ENCODE results near the gene ARHGAP30.
A peak's percentile ranks its signal among the peaks of the same experiment; 100 is the strongest.
"Not testable (repeated sequence)": the region's sequence is repeated elsewhere in the genome, so short reads cannot be mapped to it uniquely, and the experiment has no call there.

Gene ARHGAP30

GRCh38 chr1:161016683-161017082 is 53.0 kb downstream of the ARHGAP30 start:
- peaks cover 33 to 55% of the 10 kb centered on the region in 2 donors for H3K4me1 ChIP-seq (ENCODE audit: control insufficient read depth in 2 of 2, insufficient read depth in 2 of 2, low read length in 2 of 2)
- H3K9ac ChIP-seq (ENCODE audit: low read depth in 1 of 2, low read length in 2 of 2); H3K9me3 ChIP-seq (ENCODE audit: control insufficient read depth in 2 of 2, low read length in 2 of 2); H3K27me3 ChIP-seq (ENCODE audit: control insufficient read depth in 2 of 2, insufficient read depth in 2 of 2, low read length in 2 of 2); H3K36me3 ChIP-seq (ENCODE audit: control insufficient read depth in 2 of 2, insufficient read depth in 2 of 2, low read length in 2 of 2); H3K4me3 ChIP-seq (ENCODE audit: low read length in 2 of 2); H3K27ac ChIP-seq (ENCODE audit: low read depth in 2 of 2, low read length in 2 of 2): not testable (repeated sequence)

- no peaks in the 10 kb centered on the region for H3K27me3 ChIP-seq (ENCODE audit: control insufficient read depth in 2 of 2, insufficient read depth in 2 of 2, low read length in 2 of 2)
- peaks cover 0 to 4% of the 10 kb centered on the region in 2 donors for H3K36me3 ChIP-seq (ENCODE audit: control insufficient read depth in 2 of 2, insufficient read depth in 2 of 2, low read length in 2 of 2)
- peak overlapping the region; percentile 95 to 96 for H3K27ac ChIP-seq (ENCODE audit: low read depth in 2 of 2, low read length in 2 of 2)
- H3K9ac ChIP-seq (ENCODE audit: low read depth in 1 of 2, low read length in 2 of 2) = peak overlapping the region; percentile 69 to 79
- no peaks in the 10 kb centered on the region for H3K9me3 ChIP-seq (ENCODE audit: control insufficient read depth in 2 of 2, low read length in 2 of 2)
- H3K4me3 ChIP-seq (ENCODE audit: low read length in 2 of 2) = peak overlapping the region; percentile 49 to 73
- H3K4me1 ChIP-seq (ENCODE audit: control insufficient read depth in 2 of 2, insufficient read depth in 2 of 2, low read length in 2 of 2) = peaks cover 25 to 34% of the 10 kb centered on the region in 2 donors
Observed at GRCh38 chr1:161013488-161014230, 56.0 kb downstream of the ARHGAP30 start.

- Histone ChIP-seq H3K27ac (ENCODE audit: low read depth in 2 of 2, low read length in 2 of 2) (peak overlapping the region; percentile 95 to 96), H3K27me3 (ENCODE audit: control insufficient read depth in 2 of 2, insufficient read depth in 2 of 2, low read length in 2 of 2) (no peaks in the 10 kb centered on the region), H3K9me3 (ENCODE audit: control insufficient read depth in 2 of 2, low read length in 2 of 2) (no peaks in the 10 kb centered on the region), H3K36me3 (ENCODE audit: control insufficient read depth in 2 of 2, insufficient read depth in 2 of 2, low read length in 2 of 2) (peaks cover 0 to 4% of the 10 kb centered on the region in 2 donors), H3K4me3 (ENCODE audit: low read length in 2 of 2) (peak overlapping the region; percentile 49 to 73), H3K4me1 (ENCODE audit: control insufficient read depth in 2 of 2, insufficient read depth in 2 of 2, low read length in 2 of 2) (peaks cover 25 to 28% of the 10 kb centered on the region in 2 donors), H3K9ac (ENCODE audit: low read depth in 1 of 2, low read length in 2 of 2) (peak overlapping the region; percentile 69 to 79)
Observed at GRCh38 chr1:161013131-161013487, 56.6 kb downstream of the ARHGAP30 start.

DNA sequence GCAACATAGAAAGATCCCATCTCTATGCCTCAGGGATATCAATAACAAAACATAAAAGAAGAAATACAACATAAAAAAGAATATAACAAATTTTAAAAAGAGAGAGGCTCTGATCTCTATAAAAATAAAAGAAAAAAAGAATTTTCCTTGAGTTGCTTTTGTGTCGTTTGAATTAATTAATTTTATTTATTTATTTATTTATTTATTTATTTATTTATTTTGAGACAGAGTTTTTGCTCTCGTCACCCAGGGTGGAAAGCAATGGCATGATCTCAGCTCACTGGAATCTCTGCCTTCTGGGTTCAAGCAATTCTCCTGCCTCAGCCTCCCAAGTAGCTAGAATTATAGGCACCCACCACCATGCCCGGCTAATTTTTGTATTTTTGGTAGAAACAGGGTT is 57.3 kb downstream of the ARHGAP30 start:
- H3K9me3 ChIP-seq (ENCODE audit: control insufficient read depth in 2 of 2, low read length in 2 of 2) = no peaks in the 10 kb centered on the region
- no peaks in the 10 kb centered on the region for H3K27me3 ChIP-seq (ENCODE audit: control insufficient read depth in 2 of 2, insufficient read depth in 2 of 2, low read length in 2 of 2)
- peak overlapping the region; percentile 95 to 96 for H3K27ac ChIP-seq (ENCODE audit: low read depth in 2 of 2, low read length in 2 of 2)
- H3K9ac ChIP-seq (ENCODE audit: low read depth in 1 of 2, low read length in 2 of 2) = no peak overlapping the region
- H3K4me1 ChIP-seq (ENCODE audit: control insufficient read depth in 2 of 2, insufficient read depth in 2 of 2, low read length in 2 of 2) = peaks cover 21 to 25% of the 10 kb centered on the region in 2 donors
- no peak overlapping the region for H3K4me3 ChIP-seq (ENCODE audit: low read length in 2 of 2)
- peaks cover 3 to 9% of the 10 kb centered on the region in 2 donors for H3K36me3 ChIP-seq (ENCODE audit: control insufficient read depth in 2 of 2, insufficient read depth in 2 of 2, low read length in 2 of 2)

GRCh38 chr1:161009602-161010211 is 60.0 kb downstream of the ARHGAP30 start:
- Histone ChIP-seq H3K9ac (ENCODE audit: low read depth in 1 of 2, low read length in 2 of 2) (no peak overlapping the region), H3K27me3 (ENCODE audit: control insufficient read depth in 2 of 2, insufficient read depth in 2 of 2, low read length in 2 of 2) (no peaks in the 10 kb centered on the region), H3K4me3 (ENCODE audit: low read length in 2 of 2) (no peak overlapping the region), H3K36me3 (ENCODE audit: control insufficient read depth in 2 of 2, insufficient read depth in 2 of 2, low read length in 2 of 2) (peaks cover 3 to 9% of the 10 kb centered on the region in 2 donors), H3K4me1 (ENCODE audit: control insufficient read depth in 2 of 2, insufficient read depth in 2 of 2, low read length in 2 of 2) (peaks cover 19 to 25% of the 10 kb centered on the region in 2 donors), H3K9me3 (ENCODE audit: control insufficient read depth in 2 of 2, low read length in 2 of 2) (no peaks in the 10 kb centered on the region), H3K27ac (ENCODE audit: low read depth in 2 of 2, low read length in 2 of 2) (no peak overlapping the region)

DNA sequence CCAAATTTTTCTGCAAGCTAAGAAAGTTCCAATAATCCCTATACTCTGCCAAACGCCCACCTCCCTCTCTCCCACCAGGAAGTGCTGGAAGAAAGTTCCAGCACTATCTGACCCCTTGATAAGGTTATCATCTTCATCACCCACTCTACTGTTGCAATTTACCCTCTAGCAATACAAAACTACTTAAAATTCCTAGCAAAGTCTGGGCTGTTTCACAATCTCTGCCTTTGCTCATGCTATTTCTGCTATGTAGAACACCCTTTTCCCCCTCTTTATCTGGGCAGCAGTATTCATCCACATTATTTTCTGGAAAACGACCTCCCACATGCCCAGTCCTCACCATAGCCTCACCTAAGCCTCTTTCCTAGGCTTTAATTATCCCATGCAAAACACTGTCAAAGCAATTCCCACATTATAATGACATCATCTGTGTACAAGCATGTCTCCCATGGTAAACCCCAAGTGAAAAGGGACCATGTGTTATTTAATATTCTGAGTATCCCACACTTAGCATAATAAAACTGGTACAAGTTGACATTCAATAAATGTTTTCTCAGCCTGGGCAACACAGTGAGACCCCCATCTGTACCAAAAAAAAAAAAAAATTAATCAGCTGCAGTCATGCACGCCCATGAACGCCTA is 60.7 kb downstream of the ARHGAP30 start:
- no peak overlapping the region for H3K4me3 ChIP-seq (ENCODE audit: low read length in 2 of 2)
- H3K36me3 ChIP-seq (ENCODE audit: control insufficient read depth in 2 of 2, insufficient read depth in 2 of 2, low read length in 2 of 2) = peaks cover 3 to 9% of the 10 kb centered on the region in 2 donors
- H3K9ac ChIP-seq (ENCODE audit: low read depth in 1 of 2, low read length in 2 of 2) = no peak overlapping the region
- H3K4me1 ChIP-seq (ENCODE audit: control insufficient read depth in 2 of 2, insufficient read depth in 2 of 2, low read length in 2 of 2) = peaks cover 13 to 18% of the 10 kb centered on the region in 2 donors
- no peak overlapping the region for H3K27ac ChIP-seq (ENCODE audit: low read depth in 2 of 2, low read length in 2 of 2)
- H3K27me3 ChIP-seq (ENCODE audit: control insufficient read depth in 2 of 2, insufficient read depth in 2 of 2, low read length in 2 of 2) = no peaks in the 10 kb centered on the region
- H3K9me3 ChIP-seq (ENCODE audit: control insufficient read depth in 2 of 2, low read length in 2 of 2) = no peaks in the 10 kb centered on the region

DNA sequence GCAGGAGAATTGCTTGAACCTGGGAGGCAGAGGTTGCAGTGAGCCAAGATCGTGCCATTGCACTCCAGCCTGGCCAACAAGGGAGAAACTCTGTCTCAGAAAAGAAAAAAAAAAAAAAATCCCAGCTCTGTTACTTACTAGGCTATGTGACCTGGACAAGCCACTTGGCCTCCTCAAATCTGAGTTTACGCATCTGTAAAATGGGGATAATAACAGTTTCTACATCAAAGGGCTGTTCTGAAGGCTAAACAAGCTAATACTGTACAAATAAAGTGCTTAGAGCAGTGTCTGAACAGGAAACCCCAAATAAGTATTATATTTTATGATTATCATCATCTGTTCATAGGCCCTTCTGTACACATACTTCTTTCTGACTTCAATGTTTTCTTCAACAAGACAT is 62.3 kb downstream of the ARHGAP30 start:
- Histone ChIP-seq H3K4me3 (ENCODE audit: low read length in 2 of 2) (no peak overlapping the region), H3K4me1 (ENCODE audit: control insufficient read depth in 2 of 2, insufficient read depth in 2 of 2, low read length in 2 of 2) (peaks cover 0 to 6% of the 10 kb centered on the region in 2 donors), H3K9ac (ENCODE audit: low read depth in 1 of 2, low read length in 2 of 2) (no peak overlapping the region), H3K27me3 (ENCODE audit: control insufficient read depth in 2 of 2, insufficient read depth in 2 of 2, low read length in 2 of 2) (no peaks in the 10 kb centered on the region), H3K36me3 (ENCODE audit: control insufficient read depth in 2 of 2, insufficient read depth in 2 of 2, low read length in 2 of 2) (peaks cover 3 to 9% of the 10 kb centered on the region in 2 donors), H3K9me3 (ENCODE audit: control insufficient read depth in 2 of 2, low read length in 2 of 2) (no peaks in the 10 kb centered on the region), H3K27ac (ENCODE audit: low read depth in 2 of 2, low read length in 2 of 2) (no peak overlapping the region)

- Histone ChIP-seq H3K36me3 (ENCODE audit: control insufficient read depth in 2 of 2, insufficient read depth in 2 of 2, low read length in 2 of 2) (peaks cover 6 to 11% of the 10 kb centered on the region in 2 donors), H3K4me1 (ENCODE audit: control insufficient read depth in 2 of 2, insufficient read depth in 2 of 2, low read length in 2 of 2) (peaks cover 0 to 6% of the 10 kb centered on the region in 2 donors), H3K9ac (ENCODE audit: low read depth in 1 of 2, low read length in 2 of 2) (no peak overlapping the region), H3K27me3 (ENCODE audit: control insufficient read depth in 2 of 2, insufficient read depth in 2 of 2, low read length in 2 of 2) (no peaks in the 10 kb centered on the region), H3K27ac (ENCODE audit: low read depth in 2 of 2, low read length in 2 of 2) (no peak overlapping the region), H3K9me3 (ENCODE audit: control insufficient read depth in 2 of 2, low read length in 2 of 2) (no peaks in the 10 kb centered on the region), H3K4me3 (ENCODE audit: low read length in 2 of 2) (no peak overlapping the region)
Observed at GRCh38 chr1:161006563-161006962, 63.1 kb downstream of the ARHGAP30 start.

GRCh38 chr1:161001525-161001924 is 68.2 kb downstream of the ARHGAP30 start:
- H3K4me1 ChIP-seq (ENCODE audit: control insufficient read depth in 2 of 2, insufficient read depth in 2 of 2, low read length in 2 of 2) = peaks cover 0 to 6% of the 10 kb centered on the region in 2 donors

More at GRCh38 chr1:161001525-161001924, 68.2 kb downstream of the ARHGAP30 start:
- Histone ChIP-seq H3K36me3 (ENCODE audit: control insufficient read depth in 2 of 2, insufficient read depth in 2 of 2, low read length in 2 of 2) (peaks cover 39 to 46% of the 10 kb centered on the region in 2 donors), H3K9me3 (ENCODE audit: control insufficient read depth in 2 of 2, low read length in 2 of 2) (no peaks in the 10 kb centered on the region), H3K4me3 (ENCODE audit: low read length in 2 of 2) (no peak overlapping the region), H3K27ac (ENCODE audit: low read depth in 2 of 2, low read length in 2 of 2) (no peak overlapping the region), H3K9ac (ENCODE audit: low read depth in 1 of 2, low read length in 2 of 2) (no peak overlapping the region), H3K27me3 (ENCODE audit: control insufficient read depth in 2 of 2, insufficient read depth in 2 of 2, low read length in 2 of 2) (no peaks in the 10 kb centered on the region)
